Hematopoietic multipotent progenitor cell treated with erythropoietin and hydrocortisone succinate and interleukin-3 and kit ligand, for 8 days (in vitro differentiated cells): ENCODE data around the gene APLNR.

Experiments
- DNase-seq: peaks from one replicate; pipeline ENCODE4 v3.0.0-alpha.2; 2015

Gene APLNR

GRCh38 chr11:57251037-57251436 is 14.0 kb upstream of the APLNR start:
- no peak for DNase-seq

GRCh38 chr11:57249384-57250319 is 12.6 kb upstream of the APLNR start:
- peak; percentile 71 for DNase-seq

GRCh38 chr11:57248780-57249383 is 11.8 kb upstream of the APLNR start:
- peak; percentile 60 for DNase-seq

GRCh38 chr11:57244911-57245310 is 7.9 kb upstream of the APLNR start:
- no peak for DNase-seq

- no peak for DNase-seq
Observed at GRCh38 chr11:57241353-57241972, 4.4 kb upstream of the APLNR start.

GRCh38 chr11:57240757-57241156 is 3.7 kb upstream of the APLNR start:
- no peak for DNase-seq

GRCh38 chr11:57240007-57240406 is 3.0 kb upstream of the APLNR start:
- no peak for DNase-seq

- peak; percentile 51 for DNase-seq
Observed at GRCh38 chr11:57239348-57239747, 2.3 kb upstream of the APLNR start.

GRCh38 chr11:57235761-57236703 is 1.0 kb downstream of the APLNR start:
- DNase-seq = no peak

- no peak for DNase-seq
Observed at GRCh38 chr11:57233702-57234101, 3.3 kb downstream of the APLNR start.

GRCh38 chr11:57231539-57232253 is 5.4 kb downstream of the APLNR start:
- DNase-seq = no peak

- no peak for DNase-seq
Observed at GRCh38 chr11:57230791-57231538, 6.1 kb downstream of the APLNR start.

GRCh38 chr11:57230316-57230715 is 6.7 kb downstream of the APLNR start:
- no peak for DNase-seq

- no peak for DNase-seq
Observed at GRCh38 chr11:57228600-57228999, 8.4 kb downstream of the APLNR start.

GRCh38 chr11:57224537-57224936 is 12.5 kb downstream of the APLNR start:
- no peak for DNase-seq

GRCh38 chr11:57224128-57224527 is 12.9 kb downstream of the APLNR start:
- DNase-seq = no peak

- no peak for DNase-seq
Observed at GRCh38 chr11:57223601-57224000, 13.4 kb downstream of the APLNR start.

- DNase-seq = no peak
Observed at GRCh38 chr11:57222239-57222638, 14.8 kb downstream of the APLNR start.

GRCh38 chr11:57219021-57219627 is 17.9 kb downstream of the APLNR start:
- no peak for DNase-seq

GRCh38 chr11:57217053-57217452 is 20.0 kb downstream of the APLNR start:
- no peak for DNase-seq

GRCh38 chr11:57216463-57216862 is 20.6 kb downstream of the APLNR start:
- no peak for DNase-seq
